ENCODE results near the gene JMJD7.

Gene JMJD7

DNA sequence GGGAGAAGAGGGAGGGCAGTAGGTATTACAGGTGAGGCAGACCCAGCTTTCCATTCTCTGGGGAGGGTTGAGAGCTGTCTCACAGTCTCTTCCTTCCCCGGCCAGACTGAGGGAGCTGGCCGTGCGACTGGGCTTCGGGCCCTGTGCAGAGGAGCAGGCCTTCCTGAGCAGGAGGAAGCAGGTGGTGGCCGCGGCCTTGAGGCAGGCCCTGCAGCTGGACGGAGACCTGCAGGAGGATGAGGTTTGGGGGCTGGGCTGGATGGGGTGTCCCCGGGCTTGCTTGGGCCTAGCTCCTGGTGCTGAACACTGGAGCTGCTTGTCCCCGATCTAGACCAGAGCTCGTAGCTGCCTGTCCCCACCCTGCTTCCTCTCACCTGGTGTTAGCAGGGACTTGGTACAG is 15.7 kb downstream of the JMJD7 start:
- no peak for DNase-seq (ENCODE audit: low read depth, low spot score)

DNA sequence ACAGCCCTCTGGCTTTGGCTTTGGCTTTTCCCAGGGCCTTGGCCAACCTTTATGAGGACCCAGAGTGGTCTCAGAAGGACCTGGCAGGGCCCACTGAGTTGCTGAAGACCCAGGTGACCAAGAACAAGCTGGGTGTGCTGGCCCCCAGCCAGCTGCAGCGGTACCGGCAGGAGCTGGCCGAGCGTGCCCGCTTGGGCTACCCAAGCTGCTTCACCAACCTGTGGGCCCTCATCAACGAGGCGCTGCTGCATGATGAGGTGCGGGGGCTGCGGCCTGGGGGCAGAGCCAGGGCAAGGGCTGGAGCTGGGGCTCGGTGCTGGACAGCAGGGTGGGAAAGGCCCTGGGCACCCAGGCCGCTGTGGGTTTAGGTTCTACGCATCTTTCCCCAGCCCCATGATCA is 16.9 kb downstream of the JMJD7 start:
- DNase-seq (ENCODE audit: low read depth, low spot score) = no peak

DNA sequence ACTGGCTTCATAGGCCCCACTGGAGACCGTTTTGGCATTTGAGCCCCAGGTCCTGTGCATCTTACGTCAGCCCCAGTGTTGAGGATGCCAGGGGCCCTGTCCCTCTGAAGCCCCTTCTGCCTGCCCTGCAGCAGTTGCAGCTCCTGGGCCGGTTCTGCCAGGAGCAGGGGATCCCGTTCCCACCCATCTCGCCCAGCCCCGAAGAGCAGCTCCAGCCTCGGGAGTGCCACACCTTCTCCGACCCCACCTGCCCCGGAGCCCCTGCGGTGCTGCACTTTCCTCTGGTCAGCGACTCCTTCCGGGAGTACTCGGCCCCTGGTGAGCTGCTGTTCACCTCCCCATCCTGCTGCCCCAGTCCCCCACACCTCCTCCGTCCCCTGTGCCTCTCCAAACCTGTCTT is 19.3 kb downstream of the JMJD7 start:
- no peak for DNase-seq (ENCODE audit: low read depth, low spot score)

DNA sequence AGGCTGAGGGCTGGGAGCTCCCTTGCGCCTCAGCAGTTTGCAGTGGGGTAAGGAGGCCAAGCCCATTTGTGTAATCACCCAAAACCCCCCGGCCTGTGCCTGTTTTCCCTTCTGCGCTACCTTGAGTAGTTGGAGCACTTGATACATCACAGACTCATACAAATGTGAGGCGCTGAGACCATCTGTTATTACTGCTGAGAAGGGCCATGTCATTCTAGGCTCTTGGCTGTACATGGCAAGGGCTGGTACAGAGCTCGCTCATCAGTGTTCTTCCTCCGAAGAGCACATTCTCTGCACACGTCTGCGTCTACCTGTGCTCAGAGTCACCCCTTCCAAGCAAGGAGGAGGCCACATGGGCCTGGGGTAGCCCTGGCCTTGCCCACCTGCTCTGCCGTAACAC is 20.1 kb downstream of the JMJD7 start:
- no peak for DNase-seq (ENCODE audit: low read depth, low spot score)

DNA sequence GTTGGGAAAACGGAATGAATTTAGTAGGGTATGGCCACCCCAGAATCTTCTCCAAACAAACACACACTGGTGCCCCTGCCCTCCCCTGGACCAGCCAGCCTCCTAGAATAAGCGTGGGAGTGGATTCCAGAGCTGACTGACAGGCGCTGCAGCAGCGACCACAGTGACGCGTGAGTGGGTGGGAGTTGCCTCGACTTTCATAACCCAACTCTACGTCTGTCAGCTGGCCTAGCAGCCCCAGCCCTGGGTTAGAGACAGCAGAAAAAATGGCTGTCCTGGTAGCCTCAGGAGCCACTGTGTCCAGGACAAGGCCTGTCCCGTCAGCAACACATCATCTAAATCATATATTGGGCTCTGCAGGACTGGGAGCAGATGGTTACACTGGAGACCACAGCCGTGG is 20.7 kb downstream of the JMJD7 start:
- DNase-seq (ENCODE audit: low read depth, low spot score) = no peak

DNA sequence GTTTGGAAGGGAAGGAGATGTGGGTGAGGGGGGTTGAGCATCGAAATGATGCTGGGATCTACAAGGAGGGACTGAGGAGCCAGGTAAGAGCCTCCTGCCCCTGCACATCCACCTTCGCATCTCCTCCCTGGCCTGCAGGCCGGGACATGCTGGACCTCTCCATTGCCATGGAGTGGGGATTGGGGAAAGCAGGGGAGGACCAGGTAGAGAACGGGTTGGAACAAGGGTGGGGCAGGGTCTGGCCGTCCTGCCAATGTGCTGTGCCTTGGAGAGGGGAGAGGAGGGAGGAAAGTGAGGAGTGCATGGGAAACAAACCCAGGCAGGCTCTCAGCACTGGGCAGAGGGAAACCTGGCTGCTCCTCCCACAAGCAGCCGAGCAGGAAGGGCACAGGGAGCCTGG is 21.3 kb downstream of the JMJD7 start:
- no peak for DNase-seq (ENCODE audit: low read depth, low spot score)

DNA sequence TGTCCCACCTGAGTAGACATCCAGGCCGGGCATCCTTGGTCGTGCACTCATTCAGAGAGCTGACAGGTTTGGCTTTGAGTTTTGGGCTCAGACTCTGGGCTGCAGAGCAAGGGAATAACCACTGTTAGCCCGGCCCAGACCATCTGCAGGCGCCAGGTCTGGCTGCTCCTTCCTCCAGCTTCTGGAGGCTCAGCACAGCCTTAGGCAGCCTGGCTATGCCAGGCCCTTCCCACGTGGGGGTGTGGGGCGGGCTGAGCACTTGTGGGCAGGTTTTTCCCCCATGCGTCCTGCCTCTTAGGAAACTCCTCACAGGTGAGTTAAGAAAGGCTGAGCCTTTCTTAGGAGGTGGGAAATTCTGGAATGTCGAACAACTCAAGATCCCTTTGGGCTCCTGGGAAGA is 22.0 kb downstream of the JMJD7 start:
- DNase-seq (ENCODE audit: low read depth, low spot score) = no peak

DNA sequence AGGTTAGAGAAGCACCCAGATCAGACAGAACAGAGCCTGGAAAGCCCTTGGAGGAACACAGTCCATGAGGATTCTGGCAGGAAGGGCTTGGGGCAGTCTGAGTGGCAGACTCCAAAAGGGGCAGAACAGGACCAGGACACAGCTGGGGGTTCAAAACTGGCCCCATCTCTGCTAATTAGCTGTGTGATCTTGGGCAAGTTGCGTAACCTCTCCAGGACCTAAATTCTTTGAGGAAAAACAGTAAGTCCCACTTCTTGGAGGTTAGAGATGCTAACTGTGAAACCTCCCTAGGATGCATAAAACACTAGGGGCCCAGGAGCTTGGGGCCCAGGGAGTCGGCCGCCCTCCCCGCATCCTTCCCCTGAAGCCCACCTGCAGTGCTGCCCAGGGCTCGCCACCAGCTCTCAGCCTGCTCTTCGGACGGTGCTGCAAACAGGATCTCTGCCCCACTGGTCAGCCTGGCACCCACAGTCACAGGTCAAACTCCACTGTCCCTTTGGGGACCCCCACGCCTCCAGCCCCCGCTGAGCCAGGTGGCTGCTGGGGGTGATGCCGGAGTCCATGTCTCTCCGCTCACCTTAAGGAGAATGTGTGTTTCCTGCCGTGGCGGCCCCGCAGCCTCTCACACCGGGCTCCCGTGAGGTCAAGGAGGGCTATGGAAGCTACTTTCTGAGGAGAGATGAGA is 22.7 kb downstream of the JMJD7 start:
- no peak for DNase-seq (ENCODE audit: low read depth, low spot score)

DNA sequence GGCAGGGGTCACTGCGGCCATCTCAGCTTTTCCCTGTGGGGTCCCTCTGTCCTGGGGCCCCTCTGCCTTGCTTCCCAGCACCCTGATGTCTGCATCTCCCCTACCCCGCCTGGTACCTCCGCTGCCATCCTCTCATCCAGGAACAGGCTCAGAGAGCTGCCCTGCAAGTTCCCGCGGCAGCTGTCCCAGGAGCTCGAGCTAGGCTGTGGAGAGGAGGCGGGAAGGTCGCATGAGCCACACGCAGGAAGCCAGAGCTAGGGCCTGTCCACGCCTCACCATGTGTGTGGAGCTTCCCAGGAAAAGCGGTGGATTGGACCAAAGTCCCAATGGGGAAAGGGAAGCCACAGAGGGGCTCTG is 23.3 kb downstream of the JMJD7 start:
- DNase-seq (ENCODE audit: low read depth, low spot score) = no peak

DNA sequence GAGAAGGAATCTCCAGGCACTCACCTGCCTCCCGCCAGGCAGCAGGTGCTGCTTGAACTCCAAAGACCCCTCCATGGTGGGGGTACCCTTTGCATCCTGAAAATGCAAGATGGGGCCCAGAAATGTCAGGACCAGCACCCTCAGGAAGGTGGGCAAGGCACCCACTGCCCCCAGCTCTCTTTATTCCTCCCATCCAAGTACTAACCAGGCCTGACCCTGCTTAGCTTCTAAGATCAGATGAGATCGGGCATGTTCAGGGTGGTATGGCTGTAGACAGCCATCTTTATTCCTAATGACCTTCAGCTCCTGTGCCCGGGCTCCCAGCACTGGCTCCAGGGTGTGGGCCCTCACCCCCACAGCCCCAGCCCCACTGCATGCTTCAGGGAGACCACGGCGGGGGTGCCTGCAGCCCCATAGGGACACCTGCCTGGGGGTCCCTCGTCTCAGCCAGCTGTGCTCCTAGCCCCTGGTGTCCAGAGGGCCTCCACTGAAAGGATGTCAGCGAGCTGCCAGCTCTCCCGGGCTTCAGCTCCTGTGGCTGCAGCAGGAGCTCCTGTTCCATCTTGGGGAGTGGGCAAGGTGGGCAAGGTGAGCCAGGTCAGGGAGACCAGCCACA is 24.0 kb downstream of the JMJD7 start:
- DNase-seq (ENCODE audit: low read depth, low spot score) = no peak

DNA sequence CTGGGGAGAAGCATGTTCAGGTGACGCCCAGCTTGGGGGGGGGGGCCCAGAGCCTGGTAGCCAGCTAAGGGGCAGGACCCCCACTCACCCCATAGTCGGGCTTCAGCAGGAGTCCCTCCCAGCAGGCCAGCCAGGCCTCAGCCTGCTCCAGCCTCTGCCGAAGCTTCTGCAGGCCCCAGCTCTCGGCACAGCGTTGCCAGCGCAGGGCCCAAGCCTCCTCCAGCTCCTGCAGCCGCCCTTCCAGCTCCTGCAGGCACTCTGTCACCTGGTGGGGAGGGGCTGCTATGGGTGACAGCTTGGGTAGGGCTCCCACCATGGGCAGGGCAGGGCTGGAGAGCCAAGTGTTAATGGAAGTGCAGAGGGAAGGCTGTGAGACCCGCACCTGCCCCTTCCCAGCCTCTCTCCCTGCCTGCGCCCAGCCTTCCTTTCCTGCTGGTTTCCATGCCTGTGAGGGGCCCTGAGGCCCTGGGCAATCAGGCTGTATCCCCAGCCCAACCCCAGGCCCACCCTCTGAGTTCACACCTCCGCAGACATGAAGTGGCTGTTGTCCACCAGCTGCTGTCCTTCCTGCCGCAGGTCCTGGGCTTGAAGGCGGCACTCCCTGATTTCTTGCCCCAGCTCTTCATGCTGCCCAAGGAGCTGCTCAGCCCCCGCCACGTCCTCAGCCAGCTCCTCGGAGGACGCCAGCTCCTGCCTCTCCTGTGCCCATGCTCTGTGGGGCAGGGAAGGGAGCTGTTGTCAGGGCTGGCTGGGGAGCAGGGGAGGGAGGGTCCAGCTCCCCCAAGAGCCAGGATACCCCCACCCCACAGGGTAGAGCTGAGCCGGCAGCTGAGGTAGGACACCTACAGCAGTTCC is 25.1 kb downstream of the JMJD7 start:
- no peak for DNase-seq (ENCODE audit: low read depth, low spot score)

DNA sequence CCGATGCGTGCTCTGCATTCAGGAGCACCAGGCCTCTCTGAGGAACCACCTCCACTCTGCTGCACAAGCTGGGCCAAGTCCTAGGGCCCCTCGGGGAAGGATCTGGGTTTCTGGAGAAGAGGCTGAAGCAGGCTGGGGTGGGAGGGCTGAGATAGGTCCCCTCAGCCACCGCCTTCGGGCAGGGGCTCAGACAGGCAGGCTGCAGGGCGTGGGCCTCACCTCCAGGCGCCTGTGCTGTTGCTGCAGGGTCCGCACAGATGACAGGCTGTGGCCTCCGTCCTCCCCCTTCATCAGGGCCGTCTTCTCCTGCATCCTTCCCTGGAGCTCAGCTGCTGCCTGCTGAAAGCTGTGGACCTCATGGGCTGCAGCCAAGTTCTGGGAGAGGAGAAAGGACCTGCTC is 25.9 kb downstream of the JMJD7 start:
- DNase-seq (ENCODE audit: low read depth, low spot score) = no peak

DNA sequence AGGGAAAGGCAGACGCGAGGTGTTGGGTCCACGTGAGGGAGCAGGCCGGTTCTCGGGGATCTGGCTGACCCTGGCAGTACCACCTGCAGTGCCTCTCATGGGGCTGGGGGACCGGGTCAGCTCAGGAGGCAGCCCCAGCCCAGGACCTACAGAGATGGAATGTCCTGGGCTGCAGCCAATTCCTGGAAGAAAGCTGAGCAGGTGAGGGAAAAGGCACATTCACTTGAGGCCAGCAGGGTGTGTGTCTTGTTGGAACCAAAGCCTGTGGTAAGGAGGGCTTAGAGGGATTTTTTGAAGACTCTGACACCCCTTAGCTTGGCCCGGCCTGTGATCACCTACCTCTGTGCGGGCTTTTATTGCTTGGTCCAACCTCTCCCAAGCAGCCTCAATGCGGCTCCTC is 26.6 kb downstream of the JMJD7 start:
- DNase-seq (ENCODE audit: low read depth, low spot score) = no peak

DNA sequence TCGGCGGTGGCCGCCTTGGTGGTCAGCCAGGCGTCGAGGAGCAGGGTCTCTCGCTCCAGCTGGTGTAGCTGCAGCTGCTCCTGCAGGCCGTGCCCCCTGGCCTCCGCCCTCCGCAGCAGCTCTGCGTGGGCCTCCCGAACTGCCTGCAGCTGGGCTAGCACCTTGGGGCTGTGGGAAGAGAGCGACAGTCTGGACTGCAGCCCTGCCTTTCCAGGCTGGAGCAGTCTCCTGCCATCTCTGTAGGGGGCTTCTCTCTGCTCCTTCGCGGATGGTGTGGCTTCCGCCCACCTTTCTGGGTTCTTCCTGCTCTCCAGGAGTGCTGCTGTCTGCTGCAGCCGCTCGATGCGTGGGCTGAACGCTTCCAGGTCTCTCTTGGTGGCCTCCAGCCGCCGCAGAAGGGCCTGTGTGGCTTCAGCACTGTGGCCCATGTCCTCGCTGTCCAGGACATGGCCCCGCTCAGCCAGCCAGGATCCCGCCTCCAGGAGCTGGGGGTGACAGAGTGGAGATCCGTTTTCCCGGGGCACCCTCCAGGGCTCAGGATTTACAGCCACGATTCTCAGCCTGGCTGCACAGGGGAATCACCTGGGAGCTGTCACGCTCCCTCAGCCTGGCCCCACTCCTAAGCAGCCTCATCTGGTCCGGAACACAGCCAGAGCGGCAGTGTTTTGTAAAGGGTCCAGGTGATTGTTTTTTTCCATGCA is 27.5 kb downstream of the JMJD7 start:
- DNase-seq (ENCODE audit: low read depth, low spot score) = no peak

DNA sequence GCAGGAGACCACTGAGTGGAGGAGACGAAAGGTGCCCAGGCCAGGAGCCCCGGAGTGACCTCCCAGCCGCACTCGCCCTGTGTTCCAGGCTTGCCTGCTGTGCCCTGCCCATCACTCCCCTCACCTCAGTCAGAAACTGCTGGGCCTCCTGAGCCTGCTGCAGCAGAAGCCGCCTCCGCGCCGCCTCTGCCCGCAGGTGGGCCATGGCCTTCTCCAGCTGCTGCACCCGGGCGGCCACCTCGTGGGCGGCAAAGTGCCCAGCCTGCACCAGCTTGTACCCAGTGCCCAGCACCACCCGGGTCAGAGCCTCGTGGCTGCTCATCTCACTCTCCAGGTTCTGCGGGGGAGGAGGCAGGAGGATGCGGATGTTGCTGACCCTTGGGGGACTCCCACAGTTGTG is 28.4 kb downstream of the JMJD7 start:
- no peak for DNase-seq (ENCODE audit: low read depth, low spot score)

DNA sequence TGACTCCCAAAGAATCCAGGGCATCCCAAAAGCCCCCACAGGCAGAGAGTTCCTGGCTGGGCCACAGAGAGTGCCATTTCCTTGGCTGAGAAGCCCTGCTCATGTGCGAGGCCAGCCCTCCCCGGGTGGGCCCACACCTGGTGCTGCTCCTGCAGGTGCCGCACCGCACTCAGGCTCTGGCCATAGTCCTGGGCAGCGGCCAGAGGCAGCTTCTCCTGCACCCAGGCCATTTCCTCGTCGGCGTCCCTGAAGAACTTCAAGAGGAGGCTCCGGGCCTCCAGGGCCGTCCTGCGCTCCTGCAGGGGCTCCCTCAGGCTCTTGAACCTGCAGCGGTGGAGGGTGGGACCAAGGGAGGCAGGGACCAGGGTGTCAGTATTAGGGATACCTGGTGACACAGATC is 28.8 kb downstream of the JMJD7 start:
- no peak for DNase-seq (ENCODE audit: low read depth, low spot score)

DNA sequence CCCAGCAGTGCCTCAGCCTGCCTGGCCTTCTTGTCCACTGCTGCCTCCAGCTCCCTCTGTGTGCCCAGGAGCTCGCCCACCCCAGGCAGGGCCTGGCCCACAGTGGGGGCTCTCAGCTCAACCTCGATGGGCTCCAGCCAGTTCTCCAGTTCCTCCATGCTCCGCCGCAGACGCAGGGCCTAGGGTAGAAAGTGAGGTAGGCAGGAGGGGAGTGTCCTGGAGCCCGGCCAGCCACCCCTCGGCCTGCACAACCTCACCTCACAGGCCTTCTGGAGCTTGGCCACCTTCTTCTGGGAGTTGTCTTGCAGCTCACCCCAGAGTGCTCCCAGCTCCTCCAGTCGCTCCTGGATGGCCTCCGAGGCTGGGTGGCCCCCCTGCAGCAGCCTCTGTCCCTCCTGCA is 29.4 kb downstream of the JMJD7 start:
- DNase-seq (ENCODE audit: low read depth, low spot score) = no peak

DNA sequence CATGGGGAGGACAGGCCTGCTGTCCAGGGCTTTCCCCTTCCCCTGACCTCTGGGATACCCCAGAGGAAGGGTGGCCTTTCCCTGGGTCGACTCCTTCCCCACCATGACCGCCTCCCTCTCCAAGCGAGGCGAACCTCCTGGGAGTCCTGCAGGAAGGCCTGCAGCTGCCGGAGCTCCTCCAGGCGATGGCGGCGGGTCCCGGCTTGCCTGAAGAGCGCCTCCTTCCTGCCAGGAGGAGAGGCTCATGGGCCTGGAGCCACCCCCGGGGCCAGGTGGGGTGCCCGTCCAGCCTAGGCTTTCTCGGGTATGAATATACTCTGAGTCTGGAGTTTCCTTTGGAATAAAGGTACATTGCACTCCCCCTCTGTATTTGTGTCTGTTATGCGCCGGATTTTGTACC is 30.9 kb downstream of the JMJD7 start:
- DNase-seq (ENCODE audit: low read depth, low spot score) = no peak

DNA sequence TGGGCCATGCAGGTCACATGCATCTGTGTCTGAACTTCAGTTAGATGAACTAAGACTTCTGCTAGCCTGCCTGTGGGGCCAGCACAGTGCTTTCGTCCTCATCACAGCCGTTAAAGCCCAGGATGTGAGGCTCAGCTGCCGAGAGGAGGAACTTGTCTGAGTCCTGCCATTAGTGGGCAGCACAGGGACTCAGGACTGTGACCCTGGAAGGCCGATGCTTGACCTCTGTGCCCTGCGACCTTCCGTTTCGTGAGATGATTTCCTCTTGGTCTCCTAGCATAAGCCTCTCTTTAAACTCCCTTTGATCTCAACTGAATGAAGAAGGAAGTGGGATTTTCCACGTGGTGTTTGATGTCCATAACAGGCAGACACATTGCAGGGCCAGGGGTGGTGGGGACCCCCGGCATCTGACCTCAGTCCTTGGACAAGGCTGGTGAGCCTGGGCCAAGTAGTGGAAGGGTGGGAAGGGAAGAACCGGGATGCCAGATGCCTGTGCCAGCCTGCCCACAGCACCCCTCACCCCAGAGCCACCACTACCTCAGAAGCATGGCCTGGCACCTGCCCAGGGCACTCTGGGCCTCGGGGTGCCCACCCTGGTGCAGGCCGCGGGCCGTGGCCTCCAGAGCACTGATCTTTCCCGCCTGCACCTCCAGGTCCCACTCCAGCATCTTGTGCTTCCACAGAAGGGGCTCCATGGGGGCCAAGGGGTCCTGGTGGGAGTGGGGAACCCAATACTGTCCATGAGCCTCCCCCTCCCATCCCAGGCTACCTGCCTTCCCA is 32.3 kb downstream of the JMJD7 start:
- no peak for DNase-seq (ENCODE audit: low read depth, low spot score)

DNA sequence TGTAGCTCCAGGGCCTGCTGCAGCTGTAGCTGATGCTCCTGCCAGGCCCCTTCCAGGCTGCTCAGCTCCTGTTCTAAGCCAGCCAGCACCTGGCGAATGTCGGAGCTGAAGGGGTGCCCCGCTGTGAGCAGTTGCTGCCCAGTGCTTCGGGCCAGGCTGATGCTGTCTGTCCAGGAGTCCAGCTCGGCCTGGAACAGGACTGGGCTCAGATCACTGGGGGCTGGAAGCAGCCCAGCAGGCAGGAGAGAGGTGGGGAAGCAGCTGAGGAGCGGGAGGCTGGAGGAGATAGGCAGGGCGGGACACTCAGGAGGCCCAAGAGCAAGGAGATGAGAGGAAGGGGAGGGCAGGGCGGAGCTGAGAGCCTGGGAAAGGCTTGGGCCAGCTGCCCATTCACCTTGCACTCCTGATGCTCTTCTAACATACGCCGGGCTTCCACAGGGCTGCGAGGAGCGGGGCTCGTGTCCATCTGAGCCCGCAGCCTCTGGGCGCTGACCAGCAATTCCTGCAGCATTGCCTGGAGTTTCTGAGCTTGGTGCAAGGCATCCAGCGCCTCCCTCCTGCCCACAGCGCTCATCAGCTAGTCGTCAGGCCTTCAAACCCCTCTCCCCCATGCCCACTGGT is 34.0 kb downstream of the JMJD7 start:
- no peak for DNase-seq (ENCODE audit: low read depth, low spot score)

DNA sequence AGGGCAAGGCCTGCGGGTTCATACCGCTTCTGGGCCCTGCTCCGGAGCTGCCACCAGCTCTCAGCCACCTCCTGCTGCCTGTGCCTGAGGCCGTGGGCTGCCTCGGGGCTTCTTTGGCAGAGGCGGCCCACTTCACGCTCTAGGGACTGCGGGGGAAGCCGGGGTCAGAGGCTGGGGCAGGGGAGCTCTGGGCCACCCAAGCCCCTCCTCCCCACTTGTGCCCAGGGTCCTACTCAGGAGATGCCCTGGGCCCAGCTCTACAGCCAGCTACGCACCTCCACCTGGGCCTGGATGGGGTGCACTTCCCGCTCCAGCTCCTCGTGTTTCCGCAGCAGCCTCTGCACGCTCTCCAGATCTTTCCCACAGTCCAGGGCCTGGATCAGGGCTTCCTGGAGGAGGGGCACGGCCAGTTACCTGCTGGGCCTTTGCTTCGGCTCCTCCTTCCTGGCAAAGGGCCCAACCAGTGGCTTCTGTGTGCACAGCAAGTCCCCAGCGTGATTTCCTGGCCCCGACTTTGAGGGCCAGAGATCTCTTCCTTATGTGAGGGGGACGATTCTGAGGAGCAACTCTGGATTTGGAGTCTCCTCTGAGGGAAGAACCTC is 34.7 kb downstream of the JMJD7 start:
- peak; percentile 30 for DNase-seq (ENCODE audit: low read depth, low spot score)

All from iPS DF 19.7 (cell line).